Stimulated activated CD4-positive, alpha-beta T cell treated with anti-CD3 and anti-CD28 coated beads, Interleukin-4, amount 100 ng/mL, for 4 hours (primary cell): Measurements from ENCODE around the gene CIART.
A peak's percentile ranks its signal among the peaks of the same experiment; 100 is the strongest.
"Not testable (repeated sequence)": the region's sequence is repeated elsewhere in the genome, so short reads cannot be mapped to it uniquely, and the experiment has no call there.

ENCODE experiments used
- DNase-seq, 2 experiments: peaks; one replicate each; pipeline ENCODE4 v3.0.0-alpha.2; 2020

The CIART gene, protein sequence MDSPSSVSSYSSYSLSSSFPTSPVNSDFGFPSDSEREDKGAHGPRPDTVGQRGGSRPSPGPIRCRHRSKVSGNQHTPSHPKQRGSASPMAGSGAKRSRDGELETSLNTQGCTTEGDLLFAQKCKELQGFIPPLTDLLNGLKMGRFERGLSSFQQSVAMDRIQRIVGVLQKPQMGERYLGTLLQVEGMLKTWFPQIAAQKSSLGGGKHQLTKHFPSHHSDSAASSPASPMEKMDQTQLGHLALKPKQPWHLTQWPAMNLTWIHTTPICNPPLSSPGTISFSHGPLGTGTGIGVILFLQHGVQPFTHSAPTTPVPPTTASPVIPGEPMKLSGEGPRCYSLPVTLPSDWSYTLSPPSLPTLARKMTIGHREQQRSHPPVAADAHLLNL

DNA sequence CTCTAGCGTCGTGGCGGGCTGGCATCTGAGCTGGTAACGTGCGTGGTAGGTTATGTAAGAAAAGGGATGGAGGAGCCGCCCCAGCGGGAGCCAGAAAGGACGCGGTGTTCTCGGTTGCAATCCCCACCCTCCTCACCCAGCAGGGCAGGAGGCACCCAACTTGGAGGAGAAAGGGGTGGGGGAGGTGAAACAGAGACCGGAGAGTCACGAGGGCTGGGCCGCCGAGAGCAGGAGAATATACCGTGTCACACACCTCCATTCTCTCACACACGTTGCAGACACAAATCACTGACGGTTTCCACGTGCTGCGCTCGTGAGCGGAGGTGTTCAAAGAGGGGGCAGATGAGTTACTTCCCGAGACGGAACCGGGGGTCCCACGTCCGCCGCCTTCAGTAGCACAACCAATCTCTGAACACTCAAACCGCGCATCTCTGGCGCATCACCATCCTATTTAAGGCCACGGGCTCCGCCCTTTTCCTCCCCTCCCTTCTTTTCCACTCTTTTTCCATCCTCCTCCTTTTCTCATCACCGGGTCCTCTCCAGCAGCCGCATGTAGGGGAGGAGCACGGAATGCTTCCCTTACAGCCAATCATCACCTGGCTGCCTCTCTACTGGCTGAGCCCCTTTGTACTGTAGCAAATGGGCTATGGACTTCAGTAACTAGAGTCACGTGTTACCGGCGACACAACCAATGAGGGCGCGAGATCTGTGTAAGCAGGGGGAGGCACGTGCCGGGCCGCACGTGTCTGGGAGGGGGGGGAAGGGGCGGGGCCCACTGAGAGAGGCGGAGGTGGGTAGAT is at the start of gene CIART:
Gene CIART, plus strand, starts transcription at position 797 of the 800 bp plus-strand sequence. CDS start 714 bp downstream, outside the sequence.
- DNase-seq = peak; percentile 62 to 92

DNA sequence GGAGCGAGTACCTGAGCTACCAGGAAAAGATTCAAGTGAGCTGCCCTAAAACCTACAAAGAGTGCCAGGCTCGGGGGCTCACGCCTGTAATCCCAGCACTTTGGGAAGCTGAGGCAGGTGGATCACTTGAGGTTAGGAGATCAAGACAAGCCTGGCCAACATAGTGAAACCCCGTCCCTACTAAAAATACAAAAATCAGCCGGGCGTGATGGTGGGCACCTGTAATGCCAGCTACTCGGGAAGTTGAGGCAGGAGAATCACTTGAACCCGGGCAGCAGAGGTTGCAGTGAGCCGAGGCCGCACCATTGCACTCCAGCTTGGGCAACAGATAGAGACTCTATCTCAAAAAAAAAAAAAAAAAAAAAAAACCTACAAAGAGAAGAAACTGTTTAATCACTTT is 49.4 kb upstream of the CIART start:
- DNase-seq = not testable (repeated sequence)

DNA sequence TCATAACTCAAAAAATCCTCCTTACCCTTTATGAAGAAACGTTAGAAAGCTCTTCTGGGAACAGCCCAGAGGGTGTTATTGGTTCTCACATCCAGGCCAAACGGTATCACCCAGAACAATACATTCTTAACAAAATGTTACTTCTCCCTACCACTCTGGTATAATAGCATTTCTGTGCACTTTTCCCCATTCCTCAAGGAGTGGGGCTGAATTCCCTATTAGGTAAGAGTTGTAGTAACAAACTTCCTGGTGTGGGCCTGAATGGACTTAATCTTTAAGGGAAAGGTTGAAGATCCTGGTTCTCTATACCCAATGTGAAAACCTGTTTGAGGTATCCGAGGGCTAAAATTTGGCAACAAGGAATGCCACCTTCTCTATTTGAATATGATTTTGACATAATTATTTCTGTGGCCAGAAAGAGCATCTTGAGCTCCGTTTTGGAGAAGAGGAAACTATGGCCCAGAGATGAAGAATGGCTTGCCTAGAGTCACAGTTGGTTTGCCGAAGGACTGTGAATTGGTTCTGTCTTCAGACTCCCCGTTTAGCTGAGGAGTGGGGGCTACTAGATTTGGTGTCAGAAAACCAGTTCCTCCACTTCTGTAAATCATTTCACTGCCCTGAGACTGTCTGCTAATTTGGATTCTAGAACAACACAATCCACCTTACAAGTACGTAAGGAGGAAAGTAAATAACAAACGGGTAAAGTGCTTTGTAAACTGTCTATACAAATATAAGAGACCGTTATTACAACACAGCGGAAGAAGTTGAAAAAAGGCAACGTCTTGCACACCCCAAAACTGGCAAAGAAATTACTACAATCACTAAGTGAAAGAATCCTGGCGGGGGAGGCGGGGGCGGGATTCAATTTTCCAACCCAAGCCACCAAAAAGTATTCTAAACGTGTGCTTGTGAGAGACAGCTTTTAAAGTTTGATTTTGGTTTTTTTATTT is 48.7 kb upstream of the CIART start:
- peak; percentile 61 to 68 for DNase-seq

DNA sequence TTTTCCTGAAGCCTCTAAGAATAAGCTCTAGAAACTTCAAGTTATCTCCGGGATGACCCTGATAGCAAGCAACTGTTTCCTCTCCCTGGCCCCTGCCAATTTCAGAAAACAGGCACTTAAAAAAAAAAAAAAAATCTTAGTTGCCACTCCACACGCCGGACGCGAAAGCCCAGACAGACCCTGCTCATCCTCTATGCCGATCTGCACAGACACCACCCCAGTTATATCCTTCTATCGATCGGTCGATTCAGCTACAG is 48.1 kb upstream of the CIART start:
- DNase-seq = no peak

DNA sequence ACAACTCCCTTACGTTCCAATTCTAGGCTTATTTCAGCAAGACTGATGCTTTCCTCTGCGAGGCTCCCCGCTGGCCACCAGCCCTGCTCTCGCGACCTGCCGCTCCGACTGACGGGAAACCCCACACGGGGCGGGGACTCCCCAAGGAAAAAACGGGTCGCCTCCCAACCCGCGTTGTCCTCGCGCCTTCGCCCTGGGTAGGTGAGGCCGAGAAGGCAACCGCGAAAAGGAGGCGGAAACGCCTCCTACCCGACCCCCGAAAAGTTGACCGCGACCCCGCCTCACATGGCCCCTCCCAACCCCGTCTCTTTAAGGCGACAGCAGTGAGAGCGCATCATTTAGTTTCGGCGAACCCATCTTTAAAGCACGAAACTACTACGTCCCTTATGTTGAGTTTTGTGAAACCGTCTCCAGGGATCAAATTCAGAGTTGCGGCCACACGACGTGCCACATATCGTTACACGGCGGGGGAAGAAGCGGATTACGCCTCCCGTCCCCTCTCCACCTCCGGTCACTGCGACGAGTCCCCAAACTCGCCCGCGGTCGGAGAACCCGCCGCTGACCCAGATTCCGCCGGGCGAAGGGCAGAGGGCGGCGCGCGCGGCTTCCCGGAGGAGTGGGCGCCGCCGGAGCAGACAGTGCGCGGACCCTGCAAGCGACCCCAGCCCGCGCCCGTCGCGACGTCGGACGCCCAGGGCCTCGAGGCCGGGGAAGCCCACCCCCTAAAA is 47.6 kb upstream of the CIART start:
- peak; percentile 77 to 87 for DNase-seq

DNA sequence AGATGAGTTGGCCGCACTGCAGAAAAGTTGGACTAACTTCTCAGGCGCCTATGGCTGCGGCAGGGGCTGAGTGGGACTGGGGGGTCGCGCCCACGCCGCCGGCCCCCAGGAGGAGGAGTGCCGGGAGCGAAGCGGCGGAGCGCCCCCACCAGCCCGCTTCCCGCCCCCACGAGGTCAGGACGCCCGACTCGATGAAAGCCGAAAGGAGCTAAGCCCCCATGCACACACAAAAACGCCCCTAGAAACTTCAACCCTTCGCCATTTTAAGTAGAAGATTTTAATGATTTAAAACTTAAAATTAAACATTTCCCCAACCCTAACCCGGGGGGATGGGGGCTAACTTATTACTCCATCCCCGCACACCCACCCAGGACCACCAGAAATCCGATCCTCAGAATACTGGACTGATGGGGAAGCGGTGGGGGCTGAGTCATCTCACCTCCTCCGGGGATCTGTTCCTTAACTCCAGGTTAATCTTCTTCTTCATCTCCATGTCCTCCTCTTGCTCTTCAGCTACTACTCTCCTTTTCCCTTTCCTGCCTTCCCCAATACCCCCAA is 47.0 kb upstream of the CIART start:
- peak; percentile 24 to 30 for DNase-seq

DNA sequence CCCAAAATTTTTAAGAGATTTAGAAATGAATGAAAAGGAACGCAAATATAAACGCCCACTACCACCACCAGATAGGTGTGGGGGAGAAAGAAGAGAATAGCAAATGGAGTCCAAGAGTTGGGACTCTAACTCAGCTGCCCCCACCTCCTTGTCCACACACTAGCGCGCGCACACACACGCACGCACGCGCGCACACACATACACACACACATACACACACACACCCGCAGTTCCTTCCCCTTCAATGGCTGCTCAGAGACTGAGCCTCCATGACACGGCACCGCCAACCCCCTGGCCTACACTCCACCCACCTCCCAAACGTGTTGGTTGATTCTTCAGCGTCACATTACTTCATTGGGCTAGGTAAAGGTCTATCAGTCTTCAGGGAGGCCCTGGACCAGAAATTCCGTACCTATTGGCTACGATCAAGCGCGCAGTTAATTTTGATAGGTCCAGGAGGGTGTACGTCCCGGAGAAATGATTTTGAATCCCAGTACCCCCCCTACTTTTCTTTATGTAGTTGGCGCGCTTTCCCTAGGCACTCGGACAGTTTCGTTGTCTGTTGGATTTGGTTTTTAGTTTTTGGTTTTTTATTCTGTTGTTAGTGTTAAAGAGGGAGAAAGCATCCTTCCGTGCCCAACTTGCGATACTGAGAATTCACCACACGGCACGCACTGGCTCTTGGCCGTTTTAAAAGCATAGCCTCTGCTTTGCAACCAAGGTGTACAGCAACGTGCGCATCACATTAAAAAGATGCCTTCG is 46.3 kb upstream of the CIART start, which contains the start of gene ANP32E:
Gene ANP32E, minus strand, starts transcription at position 261 of the 762 bp plus-strand sequence. CDS start 326 bp downstream, outside the sequence.
- peak; percentile 82 to 93 for DNase-seq

DNA sequence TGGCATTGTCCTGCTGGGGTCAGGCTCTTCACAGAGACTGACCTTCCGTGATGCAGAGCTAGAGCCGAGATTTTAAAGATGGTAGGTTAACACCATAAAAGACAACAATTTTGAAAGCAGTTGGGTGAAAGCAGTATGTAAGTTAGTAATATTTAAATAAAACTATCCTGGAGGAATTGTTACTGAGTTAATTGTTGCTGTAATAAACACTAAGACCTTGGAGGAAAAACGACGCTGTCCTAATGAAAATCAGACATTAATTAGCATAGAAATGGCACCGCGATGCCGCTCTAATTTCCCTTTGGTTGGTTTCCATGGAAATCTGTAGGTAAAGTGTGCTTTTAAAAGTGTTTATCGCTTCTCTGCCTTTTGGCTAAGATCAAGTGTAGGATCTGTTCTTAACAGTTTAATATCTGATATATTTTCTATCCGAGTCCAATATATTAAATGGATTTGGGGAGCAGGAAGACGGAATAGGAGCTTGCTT is 45.7 kb upstream of the CIART start:
- DNase-seq = no peak

DNA sequence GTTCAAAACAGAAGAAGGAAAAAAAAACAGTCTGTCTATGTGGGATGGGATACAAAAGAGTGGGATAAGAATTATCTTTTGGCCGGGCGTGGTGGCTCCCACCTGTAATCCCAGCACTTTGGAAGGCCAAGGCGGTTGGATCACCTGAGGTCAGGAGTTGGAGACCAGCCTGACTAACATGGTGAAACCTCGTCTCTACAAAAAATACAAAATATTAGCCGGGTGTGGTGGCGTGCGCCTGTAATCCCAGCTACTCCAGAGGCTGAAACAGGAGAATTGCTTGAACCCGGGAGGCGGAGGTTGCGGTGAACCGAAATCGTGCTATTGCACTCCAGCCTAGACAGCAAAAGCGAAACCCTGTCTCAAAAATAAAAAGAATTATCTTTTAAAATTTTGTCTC is 45.2 kb upstream of the CIART start:
- DNase-seq = not testable (repeated sequence)

DNA sequence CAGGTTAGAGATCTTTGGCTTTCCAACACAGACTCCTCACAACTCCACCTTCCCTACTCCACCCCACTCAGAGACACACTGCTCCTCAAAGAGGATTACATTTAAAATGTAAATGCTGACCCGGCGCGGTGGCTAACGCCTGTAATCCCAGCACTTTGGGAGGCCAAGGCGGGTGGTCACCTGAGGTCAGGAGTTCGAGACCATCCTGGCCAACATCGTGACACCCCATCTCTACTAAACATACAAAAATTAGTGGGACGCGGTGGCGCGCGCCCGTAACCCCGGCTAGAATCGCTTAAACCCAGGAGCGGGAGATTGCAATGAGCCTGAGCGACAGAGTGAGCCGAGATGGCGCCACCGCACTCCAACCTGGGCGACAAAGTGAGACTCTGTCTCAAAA is 44.6 kb upstream of the CIART start:
- DNase-seq = no peak

DNA sequence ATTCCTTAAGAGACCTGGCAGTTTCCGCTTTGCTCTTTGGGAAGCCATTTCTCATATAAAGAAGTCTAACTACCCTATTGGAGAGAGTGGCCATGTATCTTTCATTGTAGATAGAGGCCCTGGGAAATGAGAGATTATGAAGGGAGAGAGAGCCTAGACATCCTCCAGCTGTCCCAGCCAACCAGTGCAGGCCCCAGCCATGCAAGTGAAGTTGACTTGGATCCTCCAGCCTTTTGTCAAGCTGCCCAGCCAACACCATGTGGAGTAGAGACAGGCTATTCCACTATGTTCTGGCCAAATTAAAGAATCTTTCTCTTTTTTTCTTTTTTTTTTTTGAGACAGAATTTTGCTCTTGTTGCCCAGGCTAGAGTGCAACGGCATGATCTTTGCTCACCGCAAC is 39.4 kb upstream of the CIART start:
- DNase-seq = no peak

DNA sequence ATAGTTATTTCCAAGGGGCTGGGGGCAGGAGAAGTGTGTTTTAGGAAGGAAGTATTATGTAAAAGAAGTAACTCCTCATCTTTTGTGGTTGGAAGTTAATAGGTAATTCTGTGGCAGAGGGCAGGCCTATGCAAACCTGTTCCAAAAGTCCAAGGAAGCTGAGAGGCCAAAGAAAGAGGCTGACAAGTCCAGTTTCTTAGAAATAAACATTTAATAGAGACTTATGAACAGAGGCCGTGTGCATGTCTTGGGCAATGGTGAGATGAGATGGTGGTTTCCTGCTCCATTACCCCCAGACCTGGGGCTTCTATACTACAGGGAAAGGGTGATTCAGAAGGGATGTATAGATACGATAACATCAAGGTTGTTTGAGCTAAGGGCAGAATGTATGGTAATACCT is 32.4 kb upstream of the CIART start:
- DNase-seq = no peak

DNA sequence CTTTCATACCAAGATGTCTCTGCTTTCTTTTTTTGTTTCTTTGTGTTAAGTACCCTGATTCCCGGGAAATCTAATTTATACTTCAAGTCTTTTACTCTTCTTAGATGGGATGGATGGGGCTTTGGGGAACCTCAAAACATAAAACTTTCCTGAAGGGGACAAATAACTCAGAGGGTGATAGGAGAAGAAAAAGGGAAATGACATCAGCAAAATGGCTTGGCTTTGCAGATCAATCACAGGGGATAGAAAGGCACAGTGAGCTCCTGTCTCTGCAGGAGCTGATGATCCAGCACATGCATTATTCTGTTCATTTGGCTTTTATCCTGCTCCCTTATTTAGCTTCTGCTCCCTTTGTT is 26.2 kb upstream of the CIART start:
- DNase-seq = no peak

DNA sequence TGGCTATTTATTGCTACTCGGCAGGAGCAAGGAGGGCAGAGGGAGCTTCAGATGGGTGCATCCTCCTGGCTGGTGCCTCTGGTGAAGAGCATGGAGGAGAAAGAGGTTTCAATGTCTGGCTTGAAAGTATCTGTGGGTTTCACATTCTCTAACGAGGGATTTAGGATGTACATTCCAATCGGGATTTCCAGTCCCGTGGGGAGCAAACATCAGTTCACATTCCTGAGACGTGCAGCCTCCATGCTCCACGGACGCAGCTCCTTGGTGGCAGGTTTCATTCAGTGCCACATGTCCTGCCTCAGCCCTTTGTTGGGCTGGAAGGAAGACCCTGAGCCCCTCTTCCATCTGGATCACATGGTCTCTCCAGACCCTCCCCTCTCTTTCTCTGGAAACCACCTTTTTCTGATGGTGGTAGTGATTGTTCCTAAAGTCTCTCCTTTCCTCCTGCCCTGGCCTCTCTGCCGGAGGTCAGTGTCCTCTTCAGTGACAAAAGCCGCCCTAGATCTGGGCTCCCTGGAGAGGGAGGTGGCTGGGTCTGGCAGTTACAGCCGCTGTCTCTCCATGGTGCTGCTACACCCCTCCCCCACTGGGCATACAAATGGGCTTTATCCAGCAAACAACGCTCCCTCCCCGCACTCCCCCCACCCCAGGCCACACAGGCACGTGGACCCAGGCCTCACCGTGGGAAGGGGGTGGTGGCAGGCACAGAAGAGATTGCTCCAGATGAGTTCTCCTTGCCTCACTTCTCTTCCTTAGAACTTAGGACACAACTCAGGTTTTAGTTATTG is 25.6 kb upstream of the CIART start:
- DNase-seq = no peak

DNA sequence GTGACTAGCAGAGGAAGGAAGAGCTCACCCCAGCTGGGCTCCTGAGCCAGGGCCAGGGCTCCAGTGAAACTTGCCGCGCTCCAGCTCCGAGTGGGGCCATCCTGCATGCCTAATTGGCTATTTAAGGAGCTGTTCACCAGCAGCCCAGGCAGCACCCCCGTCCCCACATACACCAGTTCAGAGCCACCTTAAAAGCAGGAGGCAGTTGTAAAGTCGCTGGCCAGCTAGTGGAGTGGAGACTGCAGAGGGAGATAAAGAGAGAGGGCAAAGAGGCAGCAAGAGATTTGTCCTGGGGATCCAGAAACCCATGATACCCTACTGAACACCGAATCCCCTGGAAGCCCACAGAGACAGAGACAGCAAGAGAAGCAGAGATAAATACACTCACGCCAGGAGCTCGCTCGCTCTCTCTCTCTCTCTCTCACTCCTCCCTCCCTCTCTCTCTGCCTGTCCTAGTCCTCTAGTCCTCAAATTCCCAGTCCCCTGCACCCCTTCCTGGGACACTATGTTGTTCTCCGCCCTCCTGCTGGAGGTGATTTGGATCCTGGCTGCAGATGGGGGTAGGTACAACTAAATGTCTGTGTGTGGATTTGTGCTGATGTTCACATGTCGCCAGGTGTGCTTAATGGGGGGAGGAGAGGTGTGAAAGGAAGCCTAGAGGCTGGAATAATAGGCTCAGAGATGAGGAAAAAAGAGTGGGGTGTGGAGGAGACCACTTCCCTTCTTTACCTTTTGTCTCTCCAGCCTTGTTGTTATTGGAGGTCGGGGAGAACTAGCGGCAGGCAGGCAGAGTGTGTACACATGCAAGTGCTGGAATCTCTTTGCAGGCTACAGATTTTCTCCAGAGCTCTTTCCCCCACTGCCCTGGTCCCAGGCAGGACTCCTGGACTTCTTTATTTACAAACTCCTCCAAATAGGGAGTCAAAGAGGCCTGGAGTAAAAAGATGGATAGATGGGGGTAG is 24.4 kb upstream of the CIART start, which contains the start of gene CA14:
Gene CA14, plus strand, starts transcription at position 151 of the 962 bp plus-strand sequence. Its CDS starts 355 bp downstream, at position 506.
- DNase-seq = no peak

DNA sequence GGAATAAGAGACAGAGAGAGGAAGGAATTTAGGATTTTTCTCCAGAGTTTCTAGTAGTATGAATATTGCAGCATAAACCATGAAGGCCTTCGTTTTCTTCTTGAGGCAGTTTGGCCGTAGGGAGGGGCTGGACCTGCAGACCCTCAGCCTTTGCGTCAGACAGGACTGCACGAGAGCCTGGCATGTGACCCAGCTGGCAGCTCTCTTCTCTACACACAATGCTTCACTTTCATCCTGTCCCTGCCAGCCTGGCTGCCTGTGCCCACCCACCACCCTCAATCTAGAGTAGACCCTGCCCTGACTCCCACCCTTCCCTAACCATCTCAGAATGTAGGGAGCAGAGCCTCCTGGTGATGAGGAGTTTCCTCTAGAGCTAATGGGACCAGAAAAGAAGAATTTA is 23.1 kb upstream of the CIART start:
- no peak for DNase-seq

DNA sequence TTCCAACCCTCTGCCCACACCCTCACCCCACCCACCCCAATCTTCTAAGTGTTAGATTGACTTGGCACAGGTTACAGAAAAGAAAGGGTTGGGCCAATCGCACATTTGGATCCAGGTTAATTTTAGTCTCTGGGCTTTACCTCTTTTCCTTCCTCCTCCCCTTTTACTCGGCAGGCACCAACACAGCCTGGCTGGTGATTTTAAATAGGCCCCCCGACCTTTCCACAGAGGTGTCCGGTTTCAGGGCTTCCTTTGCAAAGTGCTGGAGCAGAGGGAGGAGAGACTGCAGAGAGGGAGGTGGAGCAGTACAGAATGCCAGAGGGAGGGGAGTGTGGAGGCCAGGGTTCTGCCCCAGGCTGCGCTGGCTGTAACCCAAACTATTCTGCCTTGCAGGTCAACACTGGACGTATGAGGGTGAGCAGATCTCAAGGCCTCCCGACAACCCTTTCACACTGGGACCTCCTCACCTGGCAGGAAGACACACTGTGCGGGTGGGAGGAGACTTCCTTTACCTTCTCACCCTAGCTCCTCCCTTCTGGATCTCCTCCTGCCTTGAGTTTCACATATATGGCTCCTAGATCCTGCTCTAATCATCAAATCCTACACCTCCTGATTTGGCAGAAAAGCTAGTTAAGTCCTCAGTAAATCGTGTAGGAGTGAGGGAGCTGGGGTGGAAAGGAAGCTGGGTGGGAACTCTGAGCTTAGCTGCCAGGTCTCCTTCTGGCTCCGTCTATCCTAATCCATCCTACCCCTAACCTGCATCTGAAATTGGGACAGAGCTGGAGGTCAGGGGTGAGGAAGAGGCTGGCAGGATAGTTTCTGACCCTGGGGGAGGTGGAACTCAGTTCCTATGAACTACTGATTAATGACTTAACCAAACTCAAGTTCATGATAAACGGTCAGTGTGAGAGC is 22.3 kb upstream of the CIART start:
- no peak for DNase-seq

DNA sequence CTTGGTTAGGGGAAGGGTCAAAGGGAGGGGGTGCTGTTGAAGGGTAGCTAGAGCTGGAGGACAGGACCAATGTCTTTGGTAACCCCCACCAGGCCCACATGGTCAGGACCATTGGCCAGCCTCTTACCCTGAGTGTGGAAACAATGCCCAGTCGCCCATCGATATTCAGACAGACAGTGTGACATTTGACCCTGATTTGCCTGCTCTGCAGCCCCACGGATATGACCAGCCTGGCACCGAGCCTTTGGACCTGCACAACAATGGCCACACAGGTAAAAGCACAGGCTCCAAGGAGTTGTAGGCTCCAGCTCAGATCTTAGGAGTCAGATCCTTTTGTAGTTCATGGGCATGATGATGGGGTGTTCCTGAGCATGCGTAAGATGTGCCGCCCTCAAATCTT is 21.0 kb upstream of the CIART start:
- no peak for DNase-seq
